Measurements from ENCODE around the gene PLXNA2. TPM values are rescaled to one million over a fixed set of nuclear protein-coding genes. Genes with fewer than 3 reads are reported as not detected.

Gene PLXNA2
- polyA plus RNA-seq, 1 of the 3 experiments (the other 2 are of a cell fraction), result 8.5 TPM

- POLR2A ChIA-PET, result no interaction called here
- WGBS (ENCODE audit: low lambda C conversion rate), result 86% methylated on average over 2 of the region's 2 CpGs
Observed at GRCh38 chr1:208228550-208228949, 15.6 kb downstream of the PLXNA2 start.

GRCh38 chr1:208228026-208228425 is 16.2 kb downstream of the PLXNA2 start:
- WGBS (ENCODE audit: low lambda C conversion rate), result 98% methylated on average over 3 of the region's 3 CpGs
- TF ChIP-seq RFX5 (IDR thresholded peaks at IDR 0.05; ENCODE audit: low read length) (no peak), SIN3A (IDR thresholded peaks at IDR 0.05; ENCODE audit: borderline replicate concordance, low read depth, low read length) (no peak), SMC3 (IDR thresholded peaks at IDR 0.05; ENCODE audit: low read depth, low read length) (no peak), FOXJ3 (CRISPR knock-in tag; IDR thresholded peaks at IDR 0.05) (no peak), TCF12 (IDR thresholded peaks at IDR 0.05) (no peak)
- CTCF ChIA-PET, result interaction anchor here (1.0 to 2.4 kb wide), 4 partner anchors 10 to 206 kb away, joined by 4 to 11 read pairs (median 8); no protein-coding TSS in a partner anchor

More at GRCh38 chr1:208228550-208228949, 15.6 kb downstream of the PLXNA2 start:
- H3K36me3 ChIP-seq (replicated peaks in 1 of 2; ENCODE audit: control insufficient read depth in 1 of 2, insufficient read depth in 2 of 2, low read length in 1 of 2), result peaks cover 12 to 14% of the 10 kb centered on the region in 2 experiments
- CTCF ChIA-PET, result interaction anchor here (0.6 to 2.4 kb wide), 5 partner anchors 10 to 206 kb away, joined by 3 to 11 read pairs (median 6); no protein-coding TSS in a partner anchor
- H3F3A ChIP-seq (replicated peaks; ENCODE audit: insufficient read depth), result peaks cover 13% of the 10 kb centered on the region
- H3K4me1 ChIP-seq (ENCODE audit: control insufficient read depth in 1 of 2, insufficient read depth in 2 of 2, low read depth in 1 of 2, low read length in 1 of 2), result peaks cover 15 to 25% of the 10 kb centered on the region in 2 experiments
- no peak overlapping the region for H3K9ac ChIP-seq
- DNase-seq, result no peak
- no peak overlapping the region for H3K4me2 ChIP-seq
- no peak overlapping the region for H3K4me3 ChIP-seq (ENCODE audit: low read depth in 2 of 2, low read length in 1 of 2)
- TF ChIP-seq FOXM1 (IDR thresholded peaks at IDR 0.05; ENCODE audit: low read depth) (no peak), CHD2 (IDR thresholded peaks at IDR 0.05; ENCODE audit: low read length, partially characterized antibody) (no peak), GATA2 (CRISPR knock-in tag; IDR thresholded peaks at IDR 0.05) (no peak), RCOR1 (IDR thresholded peaks at IDR 0.05; ENCODE audit: low read length) (no peak), USF2 (IDR thresholded peaks at IDR 0.05; ENCODE audit: borderline replicate concordance, low read depth, low read length) (no peak), RXRA (IDR thresholded peaks at IDR 0.05; ENCODE audit: borderline replicate concordance, low read depth) (no peak), EP300 (IDR thresholded peaks at IDR 0.05; ENCODE audit: borderline replicate concordance in 1 of 2, low read depth in 1 of 2, low read length in 1 of 2) (no peak), PBX3 (IDR thresholded peaks at IDR 0.05) (no peak), SMC3 (IDR thresholded peaks at IDR 0.05; ENCODE audit: low read depth, low read length) (no peak), FOSL2 (IDR thresholded peaks at IDR 0.05; ENCODE audit: borderline replicate concordance, low read depth) (no peak), NRF1 (IDR thresholded peaks at IDR 0.05; ENCODE audit: low read depth, low read length) (no peak), TCF12 (IDR thresholded peaks at IDR 0.05) (no peak)
- no peaks in the 10 kb centered on the region for H3K9me2 ChIP-seq
- no peak overlapping the region for H2AFZ ChIP-seq (ENCODE audit: low read depth)
- peaks cover 100% of the 10 kb centered on the region for H3K79me2 ChIP-seq (ENCODE audit: insufficient read depth)
- H3K27me3 ChIP-seq (ENCODE audit: insufficient read depth), result no peaks in the 10 kb centered on the region
- no peaks in the 10 kb centered on the region; the same call in 1 of the 2 replicates for H4K20me1 ChIP-seq (ENCODE audit: insufficient read depth)
- no peak overlapping the region for H3K27ac ChIP-seq (ENCODE audit: low read depth in 2 of 2, low read length in 1 of 2)
- H3K9me3 ChIP-seq, result no peaks in the 10 kb centered on the region

More at GRCh38 chr1:208228026-208228425, 16.2 kb downstream of the PLXNA2 start:
- Histone ChIP-seq H3K9me3 (no peaks in the 10 kb centered on the region), H3K27me3 (ENCODE audit: insufficient read depth) (no peaks in the 10 kb centered on the region), H4K20me1 (ENCODE audit: insufficient read depth) (no peaks in the 10 kb centered on the region; the same call in 1 of the 2 replicates), H3K4me3 (ENCODE audit: low read depth in 2 of 2, low read length in 1 of 2) (no peak overlapping the region), H3K9me2 (no peaks in the 10 kb centered on the region), H3K36me3 (replicated peaks in 1 of 2; ENCODE audit: control insufficient read depth in 1 of 2, insufficient read depth in 2 of 2, low read length in 1 of 2) (peaks cover 12 to 14% of the 10 kb centered on the region in 2 experiments), H3F3A (replicated peaks; ENCODE audit: insufficient read depth) (peaks cover 13% of the 10 kb centered on the region), H3K4me2 (no peak overlapping the region), H3K9ac (no peak overlapping the region), H3K27ac (ENCODE audit: low read depth in 2 of 2, low read length in 1 of 2) (no peak overlapping the region), H2AFZ (ENCODE audit: low read depth) (no peak overlapping the region), H3K4me1 (ENCODE audit: control insufficient read depth in 1 of 2, insufficient read depth in 2 of 2, low read depth in 1 of 2, low read length in 1 of 2) (peaks cover 19 to 25% of the 10 kb centered on the region in 2 experiments), H3K79me2 (ENCODE audit: insufficient read depth) (peaks cover 99% of the 10 kb centered on the region)
- POLR2A ChIA-PET, result no interaction called here
- no peak for DNase-seq

Data from SK-N-SH (cell line).